Prostate gland (tissue), 2 donors: ENCODE measurements around the gene STPG3. TPM values are rescaled to one million over a fixed set of nuclear protein-coding genes. Genes with fewer than 3 reads are reported as not detected.
"Not testable (repeated sequence)": the region's sequence is repeated elsewhere in the genome, so short reads cannot be mapped to it uniquely, and the experiment has no call there.

Experiments used
- DNase-seq: peaks from one replicate; pipeline ENCODE4 v3.0.0-alpha.2; 2019; ENCODE audit warnings: low spot score
- H3K27ac ChIP-seq, 2 donors: fragments of 200-600 bp; sonication (generic); 2 replicates each; pipeline ENCODE4 v1.5.1; 2017 to 2019
- H3K27me3 ChIP-seq: fragments of 200-600 bp; sonication (generic); replicated peaks from 2 replicates; pipeline ENCODE4 v1.5.1; 2019; ENCODE audit not compliant: insufficient read depth
- H3K36me3 ChIP-seq, 2 donors: fragments of 200-600 bp; sonication (generic); 1 replicate in 1 of 2; 2 replicates in 1 of 2; pipeline versions ENCODE4 v1.5.1 to v1.8.1; 2017 to 2019
- H3K4me1 ChIP-seq: fragments of 200-600 bp; sonication (generic); replicated peaks from 2 replicates; pipeline ENCODE4 v1.5.1; 2019
- H3K4me3 ChIP-seq, 2 donors: fragments of 200-600 bp; sonication (generic); 2 replicates each; pipeline ENCODE4 v1.5.1; 2017 to 2019
- H3K9me3 ChIP-seq: fragments of 200-600 bp; sonication (generic); 2 replicates; pipeline ENCODE4 v1.5.1; 2017
- POLR2A ChIP-seq: fragments of 450-650 bp; IDR thresholded peaks from one replicate; pipeline ENCODE4 v1.6.1; 2016; ENCODE audit warnings: antibody characterized with exemption, mild to moderate bottlenecking
- POLR2AphosphoS5 ChIP-seq: sonication (generic); formaldehyde crosslinking; IDR thresholded peaks from one replicate; pipeline ENCODE4 v1.6.1; 2017; ENCODE audit warnings: antibody characterized with exemption
- WGBS: methylation state at CpG from one replicate; pipeline ENCODE4 v1.1.5; 2018; 5-methylcytosine and 5-hydroxymethylcytosine counted together
- intact Hi-C: fragments of 100-400 bp; cut with DNase I; formaldehyde crosslinking; loops from one replicate; pipeline ENCODE4 v1.14.2; 2022
- total RNA-seq, 2 donors: library from RNA; depleted of rRNA; stranded (reverse); fragments of >200 nt; gene quantifications; one replicate each; pipeline ENCODE4 v1.1.0, GENCODE V29; 2016
- TF ChIP-seq, protein P1 (sequence below), 4 experiments: fragments of 200-600 bp in 2 of 4; fragments of 450-650 bp in 2 of 4; sonication (generic) in 2 of 4; IDR thresholded peaks; 1 replicate in 3 of 4; 2 replicates in 1 of 4; pipeline ENCODE4 v1.5.1; 2016 to 2019; ENCODE audit warnings: antibody characterized with exemption in 4 of 4, mild to moderate bottlenecking in 2 of 4, moderate library complexity in 2 of 4

STPG3 gene
- total RNA-seq, 2 donors from 2014 or later = 4.2 TPM; not detected in 1

DNA sequence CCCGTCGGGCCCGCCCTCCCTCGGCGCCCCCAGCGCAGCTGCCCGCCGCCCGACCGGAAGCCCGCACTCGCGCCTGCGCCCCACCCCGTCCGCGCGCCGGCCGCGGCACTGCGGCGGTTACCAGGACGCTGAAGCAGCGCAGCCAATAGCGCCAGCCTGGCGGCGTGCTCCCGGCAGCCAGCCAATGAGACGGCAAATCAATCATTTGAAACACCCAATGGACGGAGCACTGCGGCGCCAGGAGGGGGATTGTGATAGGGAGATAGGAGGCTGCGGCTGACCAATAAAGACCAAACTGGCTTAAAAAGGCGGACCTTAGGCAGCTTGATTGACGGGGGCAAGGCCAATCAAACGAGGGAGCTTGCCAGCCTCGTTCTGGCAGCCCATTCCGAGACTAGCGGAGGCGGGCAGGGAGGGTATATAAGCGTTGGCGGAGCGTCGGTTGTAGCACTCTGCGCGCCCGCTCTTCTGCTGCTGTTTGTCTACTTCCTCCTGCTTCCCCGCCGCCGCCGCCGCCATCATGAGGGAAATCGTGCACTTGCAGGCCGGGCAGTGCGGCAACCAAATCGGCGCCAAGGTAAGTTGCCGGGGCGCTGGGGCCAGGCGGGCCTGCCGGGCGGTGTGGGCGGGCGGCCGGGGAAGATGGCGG, 10.1 kb upstream of the STPG3 start, which contains the start of gene TUBB4B:
Gene TUBB4B (plus strand): TSS at position 447 of the 649 bp plus-strand sequence. CDS start 74 bp downstream, at position 521.
- H3K36me3 ChIP-seq = peaks cover 0 to 11% of the 10 kb centered on the region in 2 donors
- TF ChIP-seq, protein P1, sequence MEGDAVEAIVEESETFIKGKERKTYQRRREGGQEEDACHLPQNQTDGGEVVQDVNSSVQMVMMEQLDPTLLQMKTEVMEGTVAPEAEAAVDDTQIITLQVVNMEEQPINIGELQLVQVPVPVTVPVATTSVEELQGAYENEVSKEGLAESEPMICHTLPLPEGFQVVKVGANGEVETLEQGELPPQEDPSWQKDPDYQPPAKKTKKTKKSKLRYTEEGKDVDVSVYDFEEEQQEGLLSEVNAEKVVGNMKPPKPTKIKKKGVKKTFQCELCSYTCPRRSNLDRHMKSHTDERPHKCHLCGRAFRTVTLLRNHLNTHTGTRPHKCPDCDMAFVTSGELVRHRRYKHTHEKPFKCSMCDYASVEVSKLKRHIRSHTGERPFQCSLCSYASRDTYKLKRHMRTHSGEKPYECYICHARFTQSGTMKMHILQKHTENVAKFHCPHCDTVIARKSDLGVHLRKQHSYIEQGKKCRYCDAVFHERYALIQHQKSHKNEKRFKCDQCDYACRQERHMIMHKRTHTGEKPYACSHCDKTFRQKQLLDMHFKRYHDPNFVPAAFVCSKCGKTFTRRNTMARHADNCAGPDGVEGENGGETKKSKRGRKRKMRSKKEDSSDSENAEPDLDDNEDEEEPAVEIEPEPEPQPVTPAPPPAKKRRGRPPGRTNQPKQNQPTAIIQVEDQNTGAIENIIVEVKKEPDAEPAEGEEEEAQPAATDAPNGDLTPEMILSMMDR (IDR thresholded peaks at IDR 0.05) = peak in 2 of 4 experiments; percentile 25 to 41
- peak; percentile 97 for TF ChIP-seq POLR2AphosphoS5
- peak; percentile 97 for TF ChIP-seq POLR2A
- no peaks in the 10 kb centered on the region for H3K9me3 ChIP-seq
- under 1% methylated on average over 42 of the region's 67 CpGs for WGBS
- DNase-seq = peak; percentile 100
- H3K4me1 ChIP-seq = peaks cover 35% of the 10 kb centered on the region
- peak within 1 kb of the TSS; percentile 92 for H3K27ac ChIP-seq
- intact Hi-C loops = loop anchor here (2.0 kb wide), 1 partner anchor 14 kb away; the partner anchor contains the start of gene NELFB
- no peaks in the 10 kb centered on the region for H3K27me3 ChIP-seq
- H3K4me3 ChIP-seq = peak within 1 kb of the TSS; percentile 73 to 81

DNA sequence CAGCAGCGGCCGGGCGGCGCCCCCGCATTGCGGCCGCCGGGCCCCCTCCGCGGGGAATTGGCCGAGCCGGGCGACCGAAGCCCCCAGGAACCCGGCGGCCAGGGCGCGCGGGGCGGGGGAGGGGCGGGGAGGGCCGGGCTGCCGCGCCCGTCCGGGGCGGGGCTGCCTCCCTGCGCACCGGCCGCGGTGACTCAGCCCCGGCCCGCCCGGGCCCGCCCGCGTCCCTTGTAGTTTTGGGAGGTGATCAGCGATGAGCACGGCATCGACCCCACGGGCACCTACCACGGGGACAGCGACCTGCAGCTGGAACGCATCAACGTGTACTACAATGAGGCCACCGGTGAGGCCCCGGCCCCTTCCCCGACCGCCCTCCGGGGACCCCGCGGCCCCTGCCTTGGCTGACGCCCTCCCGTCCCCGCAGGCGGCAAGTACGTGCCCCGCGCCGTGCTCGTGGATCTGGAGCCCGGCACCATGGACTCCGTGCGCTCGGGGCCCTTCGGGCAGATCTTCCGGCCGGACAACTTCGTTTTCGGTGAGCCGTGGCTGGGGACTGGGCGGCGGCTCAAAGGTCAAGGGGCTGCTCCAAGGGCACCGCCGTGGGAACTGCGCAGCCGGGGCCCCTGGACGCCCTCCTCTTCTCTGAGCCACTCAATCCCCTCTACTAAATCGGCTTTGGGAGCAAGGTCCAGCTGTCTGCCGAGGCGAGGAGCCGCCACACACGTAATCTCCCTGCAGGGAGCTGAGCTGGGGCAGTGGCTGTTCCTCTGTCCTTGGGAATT, 9.4 kb upstream of the STPG3 start:
- intact Hi-C loops = loop anchor here (2.0 kb wide), 1 partner anchor 13 kb away; the partner anchor contains the start of gene NELFB
- TF ChIP-seq POLR2A (no peak), POLR2AphosphoS5 (no peak)
- TF ChIP-seq, protein P1 (IDR thresholded peaks at IDR 0.05) = no peak
- H3K9me3 ChIP-seq = no peaks in the 10 kb centered on the region
- H3K4me1 ChIP-seq = peaks cover 27% of the 10 kb centered on the region
- WGBS = under 1% methylated on average over 57 of the region's 83 CpGs
- no peaks in the 10 kb centered on the region for H3K27me3 ChIP-seq
- H3K36me3 ChIP-seq = peaks cover 0 to 11% of the 10 kb centered on the region in 2 donors
- H3K27ac ChIP-seq = peak overlapping the region; percentile 86 to 92
- peak overlapping the region; percentile 73 to 81 for H3K4me3 ChIP-seq
- DNase-seq = no peak

DNA sequence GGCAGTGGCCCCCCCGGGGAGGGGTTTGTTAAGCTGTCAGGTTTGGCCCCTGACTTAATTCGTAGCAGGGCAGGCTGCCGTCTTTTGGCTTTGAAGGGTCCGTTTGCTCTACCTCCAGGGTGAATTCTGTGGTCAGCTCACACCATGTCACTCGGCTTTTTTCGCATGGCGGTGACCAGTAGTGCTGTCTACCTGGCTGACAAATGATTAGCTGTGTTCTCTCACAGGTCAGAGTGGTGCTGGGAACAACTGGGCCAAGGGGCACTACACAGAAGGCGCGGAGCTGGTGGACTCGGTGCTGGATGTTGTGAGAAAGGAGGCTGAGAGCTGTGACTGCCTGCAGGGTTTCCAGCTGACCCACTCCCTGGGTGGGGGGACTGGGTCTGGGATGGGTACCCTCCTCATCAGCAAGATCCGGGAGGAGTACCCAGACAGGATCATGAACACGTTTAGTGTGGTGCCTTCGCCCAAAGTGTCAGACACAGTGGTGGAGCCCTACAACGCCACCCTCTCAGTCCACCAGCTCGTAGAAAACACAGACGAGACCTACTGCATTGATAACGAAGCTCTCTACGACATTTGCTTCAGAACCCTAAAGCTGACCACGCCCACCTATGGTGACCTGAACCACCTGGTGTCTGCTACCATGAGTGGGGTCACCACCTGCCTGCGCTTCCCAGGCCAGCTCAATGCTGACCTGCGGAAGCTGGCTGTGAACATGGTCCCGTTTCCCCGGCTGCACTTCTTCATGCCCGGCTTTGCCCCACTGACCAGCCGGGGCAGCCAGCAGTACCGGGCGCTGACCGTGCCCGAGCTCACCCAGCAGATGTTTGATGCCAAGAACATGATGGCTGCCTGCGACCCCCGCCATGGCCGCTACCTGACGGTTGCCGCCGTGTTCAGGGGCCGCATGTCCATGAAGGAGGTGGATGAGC, 8.6 kb upstream of the STPG3 start:
- H3K4me1 ChIP-seq = peaks cover 19% of the 10 kb centered on the region
- H3K4me3 ChIP-seq = peak overlapping the region; percentile 73 to 81
- WGBS = 71% methylated on average over 35 of the region's 36 CpGs
- H3K27ac ChIP-seq = peak overlapping the region; percentile 86 to 92
- H3K36me3 ChIP-seq = peaks cover 0 to 11% of the 10 kb centered on the region in 2 donors
- no peak for DNase-seq
- H3K27me3 ChIP-seq = no peaks in the 10 kb centered on the region
- H3K9me3 ChIP-seq = no peaks in the 10 kb centered on the region
- intact Hi-C loops = no loop called here
- TF ChIP-seq, protein P1 (IDR thresholded peaks at IDR 0.05) = no peak
- TF ChIP-seq POLR2A = no peak

DNA sequence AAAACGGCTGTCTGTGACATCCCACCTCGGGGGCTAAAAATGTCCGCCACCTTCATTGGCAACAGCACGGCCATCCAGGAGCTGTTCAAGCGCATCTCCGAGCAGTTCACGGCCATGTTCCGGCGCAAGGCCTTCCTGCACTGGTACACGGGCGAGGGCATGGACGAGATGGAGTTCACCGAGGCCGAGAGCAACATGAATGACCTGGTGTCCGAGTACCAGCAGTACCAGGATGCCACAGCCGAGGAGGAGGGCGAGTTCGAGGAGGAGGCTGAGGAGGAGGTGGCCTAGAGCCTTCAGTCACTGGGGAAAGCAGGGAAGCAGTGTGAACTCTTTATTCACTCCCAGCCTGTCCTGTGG, 7.8 kb upstream of the STPG3 start:
- H3K4me3 ChIP-seq, DNase-seq, H3K27me3 ChIP-seq, intact Hi-C loops, H3K27ac ChIP-seq, H3K9me3 ChIP-seq: not testable (repeated sequence)
- Histone ChIP-seq H3K36me3 (peaks cover 0 to 11% of the 10 kb centered on the region in 2 donors), H3K4me1 (peaks cover 13% of the 10 kb centered on the region)
- WGBS = 94% methylated on average over 18 of the region's 18 CpGs
